ENCODE results near the gene RBM38.

The RBM38 gene

DNA sequence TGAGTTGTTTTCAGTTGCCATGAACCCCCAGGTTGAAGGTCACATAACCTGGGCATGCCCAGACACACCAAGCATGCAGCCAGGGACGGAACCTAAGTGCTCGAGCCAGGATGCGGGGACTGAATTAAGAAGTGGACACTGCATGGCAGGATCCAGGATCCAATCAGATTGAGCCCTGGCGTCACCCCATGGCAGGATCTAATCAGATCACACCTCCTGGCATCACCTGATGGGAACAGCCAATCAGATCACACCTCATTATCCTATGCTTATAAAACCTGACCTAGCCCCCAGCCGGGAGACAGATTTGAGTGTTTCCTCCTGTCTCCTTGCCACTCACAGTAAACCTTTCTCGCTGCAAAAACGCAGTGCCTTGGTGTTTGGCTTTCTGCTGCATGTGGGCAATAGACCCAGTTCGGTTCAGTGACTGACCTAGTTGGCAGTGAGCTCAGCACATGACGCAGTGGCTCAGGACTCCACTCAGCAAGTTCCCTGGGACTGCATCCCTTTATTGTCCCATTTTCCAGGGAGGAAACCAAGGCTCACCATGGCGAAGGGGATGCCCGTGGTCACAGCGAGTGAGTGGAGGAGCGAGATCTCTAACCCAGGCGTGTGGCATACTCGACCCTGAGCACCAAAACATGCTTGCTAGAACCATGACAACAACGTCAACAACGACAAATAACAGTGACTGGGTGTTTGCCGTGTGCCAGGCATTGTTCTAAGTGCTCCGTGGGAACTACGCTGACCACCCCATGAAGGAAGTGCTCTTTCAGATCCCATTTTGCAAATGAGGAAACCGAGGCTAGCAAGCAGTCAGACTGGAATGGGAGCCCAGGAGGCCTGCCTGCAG, 66.3 kb downstream of the RBM38 start:
- no peak for DNase-seq

GRCh38 chr20:57458400-57459160, 67.4 kb downstream of the RBM38 start:
- no peak for DNase-seq

Data from activated gamma-delta T cell treated with Interleukin-2 at 50 U/mL for 16 hours (primary cell).